ENCODE data around the gene OSGEP. TPM values are rescaled to one million over a fixed set of nuclear protein-coding genes. Genes with fewer than 3 reads are reported as not detected.
A peak's percentile ranks its signal among the peaks of the same experiment; 100 is the strongest.

OSGEP gene
- total RNA-seq, 5 donors from 2014 or later (not counting 1 experiment from before 2014, with no cell fraction given), result 56.4 to 80.2 (median 61.5) TPM

- peak overlapping the region; percentile 90 to 97 (median 95) for H3K4me3 Mint-ChIP-seq
- peak; percentile 38 to 58 (median 54) for ATAC-seq (replicated peaks in 1 of 4)
- POLR2A ChIA-PET, result interaction anchor here in 1 of 2 donors (1.5 kb wide), 1 partner anchor 41 kb away, joined by 4 read pairs; the partner anchor contains the start of genes APEX1 and OSGEP
- Histone ChIP-seq H3K27ac (ENCODE audit: low read length) (peak overlapping the region; percentile 88), H3K4me3 (ENCODE audit: control insufficient read depth in 1 of 2, extremely low read depth in 1 of 2, low read length in 1 of 2) (peak overlapping the region; percentile 85 to 97), H3K27me3 (replicated peaks in 1 of 2; ENCODE audit: control insufficient read depth in 2 of 2, extremely low read depth in 1 of 2, insufficient read depth in 2 of 2, low read length in 1 of 2) (no peaks in the 10 kb centered on the region), H3K36me3 (ENCODE audit: control insufficient read depth in 2 of 2, extremely low read depth in 1 of 2, insufficient read depth in 1 of 2, low read length in 1 of 2) (no peaks in the 10 kb centered on the region), H3K4me1 (ENCODE audit: control insufficient read depth in 1 of 2, extremely low read depth in 1 of 2, insufficient read depth in 2 of 2, low read length in 2 of 2) (peaks cover 15 to 20% of the 10 kb centered on the region in 2 experiments), H3K9me3 (no peaks in the 10 kb centered on the region)
- H3K4me1 Mint-ChIP-seq, result peaks cover 40 to 49% (median 46%) of the 10 kb centered on the region in 3 donors
- CTCF ChIA-PET, result interaction anchor here (0.6 to 2.8 kb wide), 11 partner anchors 9 to 195 kb away, joined by 3 to 18 read pairs (median 3); partner anchors contain the start of gene PIP4P1 (in 1 of the 2)
- no peaks in the 10 kb centered on the region for H3K9me3 Mint-ChIP-seq
- WGBS (ENCODE audit: insufficient coverage), result under 1% methylated on average over 9 of the region's 9 CpGs
- peak overlapping the region; percentile 97 to 98 for H3K27ac Mint-ChIP-seq
- peak in 9 of 35 experiments; percentile 5 to 57 (median 13) for DNase-seq
- H3K36me3 Mint-ChIP-seq, result no peaks in the 10 kb centered on the region
- no peaks in the 10 kb centered on the region for H3K27me3 Mint-ChIP-seq
These were observed 40.9 kb downstream of the OSGEP start for GRCh38 chr14:20413744-20414082.

- peak; percentile 30 to 80 (median 56) for DNase-seq
- CTCF ChIA-PET, result interaction anchor here (0.6 to 2.8 kb wide), 7 partner anchors 48 to 195 kb away, joined by 3 to 18 read pairs (median 3); partner anchors contain the start of gene PIP4P1 (in 1 of the 2)
- WGBS (ENCODE audit: insufficient coverage), result under 1% methylated on average over 30 of the region's 43 CpGs
- no peaks in the 10 kb centered on the region for H3K27me3 ChIP-seq (replicated peaks in 1 of 2; ENCODE audit: control insufficient read depth in 2 of 2, extremely low read depth in 1 of 2, insufficient read depth in 2 of 2, low read length in 1 of 2)
- Mint-ChIP-seq H3K4me1 (peaks cover 43 to 50% (median 49%) of the 10 kb centered on the region in 3 donors), H3K36me3 (peaks cover 2% of the 10 kb centered on the region), H3K4me3 (peak within 1 kb of the TSS; percentile 90 to 97 (median 95)), H3K27ac (peak within 1 kb of the TSS; percentile 97 to 98), H3K27me3 (no peaks in the 10 kb centered on the region), H3K9me3 (no peaks in the 10 kb centered on the region)
- peak within 1 kb of the TSS; percentile 88 for H3K27ac ChIP-seq (ENCODE audit: low read length)
- ATAC-seq (replicated peaks in 1 of 4), result peak; percentile 74 to 92 (median 88)
- POLR2A ChIA-PET, result interaction anchor here (0.6 to 1.5 kb wide), 2 partner anchors 40 to 42 kb away, joined by 4 to 5 read pairs; partner anchors contain the start of genes APEX1 (in 1 of the 2) and OSGEP (in 1 of the 2)
- H3K9me3 ChIP-seq, result no peaks in the 10 kb centered on the region
- peaks cover 0 to 5% of the 10 kb centered on the region in 2 donors for H3K36me3 ChIP-seq (ENCODE audit: control insufficient read depth in 2 of 2, extremely low read depth in 1 of 2, insufficient read depth in 1 of 2, low read length in 1 of 2)
- H3K4me3 ChIP-seq (ENCODE audit: control insufficient read depth in 1 of 2, extremely low read depth in 1 of 2, low read length in 1 of 2), result peak within 1 kb of the TSS; percentile 85 to 97
- peaks cover 15 to 20% of the 10 kb centered on the region in 2 experiments for H3K4me1 ChIP-seq (ENCODE audit: control insufficient read depth in 1 of 2, extremely low read depth in 1 of 2, insufficient read depth in 2 of 2, low read length in 2 of 2)
These were observed 41.5 kb downstream of the OSGEP start, which contains the start of gene TEP1 for GRCh38 chr14:20412876-20413743. Gene TEP1 (minus strand): TSS chr14:20413501. CDS start chr14:20408439, 5,062 bp downstream.

GRCh38 chr14:20412411-20412810 lies 42.2 kb downstream of the OSGEP start:
- ChIA-PET CTCF (interaction anchor here (0.7 to 1.5 kb wide), 2 partner anchors 56 to 85 kb away, joined by 3 read pairs; no protein-coding TSS in a partner anchor), POLR2A (interaction anchor here (0.6 to 1.5 kb wide), 2 partner anchors 40 to 43 kb away, joined by 4 to 5 read pairs; partner anchors contain the start of genes APEX1 (in 1 of the 2) and OSGEP (in 1 of the 2))
- H3K4me1 Mint-ChIP-seq, result peaks cover 47 to 53% (median 49%) of the 10 kb centered on the region in 3 donors
- DNase-seq (peak in 2 of 35 experiments; percentile 4 to 61), ATAC-seq (replicated peaks in 1 of 4) (peak; percentile 8 to 62 (median 10))
- no peaks in the 10 kb centered on the region for H3K9me3 Mint-ChIP-seq
- H3K4me3 Mint-ChIP-seq, result peak overlapping the region; percentile 90 to 97 (median 95)
- peak overlapping the region; percentile 85 to 97 for H3K4me3 ChIP-seq (ENCODE audit: control insufficient read depth in 1 of 2, extremely low read depth in 1 of 2, low read length in 1 of 2)
- peaks cover 0 to 12% of the 10 kb centered on the region in 2 donors for H3K36me3 ChIP-seq (ENCODE audit: control insufficient read depth in 2 of 2, extremely low read depth in 1 of 2, insufficient read depth in 1 of 2, low read length in 1 of 2)
- peak overlapping the region; percentile 88 for H3K27ac ChIP-seq (ENCODE audit: low read length)
- peaks cover 8% of the 10 kb centered on the region for H3K36me3 Mint-ChIP-seq
- no peaks in the 10 kb centered on the region for H3K9me3 ChIP-seq
- peak overlapping the region; percentile 97 to 98 for H3K27ac Mint-ChIP-seq
- H3K4me1 ChIP-seq (ENCODE audit: control insufficient read depth in 1 of 2, extremely low read depth in 1 of 2, insufficient read depth in 2 of 2, low read length in 2 of 2), result peaks cover 15 to 20% of the 10 kb centered on the region in 2 experiments
- no peaks in the 10 kb centered on the region for H3K27me3 Mint-ChIP-seq
- no peaks in the 10 kb centered on the region for H3K27me3 ChIP-seq (replicated peaks in 1 of 2; ENCODE audit: control insufficient read depth in 2 of 2, extremely low read depth in 1 of 2, insufficient read depth in 2 of 2, low read length in 1 of 2)
- WGBS (ENCODE audit: insufficient coverage), result 9% methylated on average over 2 of the region's 7 CpGs

- DNase-seq, result no peak
- no peak overlapping the region for H3K27ac ChIP-seq (ENCODE audit: low read length)
These were observed 45.4 kb downstream of the OSGEP start for GRCh38 chr14:20409226-20409625.

GRCh38 chr14:20403521-20403920 lies 51.1 kb downstream of the OSGEP start:
- CTCF ChIA-PET, result no interaction called here
- peaks cover 21 to 85% of the 10 kb centered on the region in 2 donors for H3K36me3 ChIP-seq (ENCODE audit: control insufficient read depth in 2 of 2, extremely low read depth in 1 of 2, insufficient read depth in 1 of 2, low read length in 1 of 2)
- H3K27me3 Mint-ChIP-seq, result no peaks in the 10 kb centered on the region
- no peak overlapping the region for H3K4me3 ChIP-seq (ENCODE audit: control insufficient read depth in 1 of 2, extremely low read depth in 1 of 2, low read length in 1 of 2)
- DNase-seq (no peak), ATAC-seq (replicated peaks in 1 of 4) (no peak)
- WGBS (ENCODE audit: insufficient coverage), result 81% methylated on average over 4 of the region's 11 CpGs
- peaks cover 68% of the 10 kb centered on the region for H3K36me3 Mint-ChIP-seq
- H3K4me3 Mint-ChIP-seq, result no peak overlapping the region
- H3K4me1 Mint-ChIP-seq, result peaks cover 17 to 45% (median 42%) of the 10 kb centered on the region in 3 donors
- H3K9me3 Mint-ChIP-seq, result no peaks in the 10 kb centered on the region
- no peak overlapping the region for H3K27ac Mint-ChIP-seq
- POLR2A ChIA-PET, result interaction anchor here in 1 of 2 donors (0.6 to 0.7 kb wide), 2 partner anchors 176 to 695 kb away, joined by 5 to 6 read pairs; no protein-coding TSS in a partner anchor
- no peak overlapping the region for H3K27ac ChIP-seq (ENCODE audit: low read length)
- peaks cover 0 to 7% of the 10 kb centered on the region in 2 experiments for H3K4me1 ChIP-seq (ENCODE audit: control insufficient read depth in 1 of 2, extremely low read depth in 1 of 2, insufficient read depth in 2 of 2, low read length in 2 of 2)
- no peaks in the 10 kb centered on the region for H3K27me3 ChIP-seq (replicated peaks in 1 of 2; ENCODE audit: control insufficient read depth in 2 of 2, extremely low read depth in 1 of 2, insufficient read depth in 2 of 2, low read length in 1 of 2)
- H3K9me3 ChIP-seq, result no peaks in the 10 kb centered on the region

More at GRCh38 chr14:20409226-20409625, 45.4 kb downstream of the OSGEP start:
- Histone ChIP-seq H3K4me1 (ENCODE audit: control insufficient read depth in 1 of 2, extremely low read depth in 1 of 2, insufficient read depth in 2 of 2, low read length in 2 of 2) (peaks cover 10 to 17% of the 10 kb centered on the region in 2 experiments), H3K4me3 (ENCODE audit: control insufficient read depth in 1 of 2, extremely low read depth in 1 of 2, low read length in 1 of 2) (no peak overlapping the region), H3K9me3 (no peaks in the 10 kb centered on the region), H3K27me3 (replicated peaks in 1 of 2; ENCODE audit: control insufficient read depth in 2 of 2, extremely low read depth in 1 of 2, insufficient read depth in 2 of 2, low read length in 1 of 2) (no peaks in the 10 kb centered on the region), H3K36me3 (ENCODE audit: control insufficient read depth in 2 of 2, extremely low read depth in 1 of 2, insufficient read depth in 1 of 2, low read length in 1 of 2) (peaks cover 4 to 40% of the 10 kb centered on the region in 2 donors)
- Mint-ChIP-seq H3K4me1 (peaks cover 56 to 59% (median 57%) of the 10 kb centered on the region in 3 donors), H3K4me3 (no peak overlapping the region), H3K27me3 (no peaks in the 10 kb centered on the region), H3K27ac (peak overlapping the region; percentile 24 to 71), H3K36me3 (peaks cover 34% of the 10 kb centered on the region), H3K9me3 (no peaks in the 10 kb centered on the region)
- no peak for ATAC-seq (replicated peaks in 1 of 4)
- 100% methylated on average over 2 of the region's 2 CpGs for WGBS (ENCODE audit: insufficient coverage)
- CTCF ChIA-PET, result interaction anchor here in 1 of 2 donors (0.6 to 0.7 kb wide), 2 partner anchors 420 to 1740 kb away, joined by 3 to 8 read pairs; no protein-coding TSS in a partner anchor
- POLR2A ChIA-PET, result no interaction called here
